GM12874 (cell line): Measurements from ENCODE around the gene CIRBP.

Experiments used
- TF ChIP-seq, protein P1 (sequence below): IDR thresholded peaks from 2 replicates; pipeline ENCODE4 v1.5.1; 2011; ENCODE audit warnings: low read depth, mild to moderate bottlenecking, control low read depth, low read length, moderate library complexity; ENCODE audit not compliant: insufficient read depth

The CIRBP gene

DNA sequence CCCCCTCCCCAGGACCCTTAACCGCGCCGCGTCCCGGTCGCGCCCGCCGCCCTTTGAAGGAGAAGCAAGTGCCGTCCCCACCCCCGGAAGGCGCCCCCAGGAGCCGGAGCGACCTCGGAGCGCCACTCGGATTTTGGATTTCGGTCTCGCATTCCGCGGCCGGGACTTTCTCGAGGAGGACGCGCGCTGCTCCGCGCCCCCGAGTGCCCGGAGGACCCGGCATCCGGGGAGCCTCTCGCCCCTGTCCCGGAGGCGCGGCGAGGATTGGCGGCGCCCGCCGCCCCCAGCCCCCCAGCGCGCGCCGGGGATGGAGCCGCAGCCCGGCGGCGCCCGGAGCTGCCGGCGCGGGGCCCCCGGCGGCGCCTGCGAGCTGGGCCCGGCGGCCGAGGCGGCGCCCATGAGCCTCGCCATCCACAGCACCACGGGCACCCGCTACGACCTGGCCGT is 19.1 kb upstream of the CIRBP start:
- TF ChIP-seq, protein P1, sequence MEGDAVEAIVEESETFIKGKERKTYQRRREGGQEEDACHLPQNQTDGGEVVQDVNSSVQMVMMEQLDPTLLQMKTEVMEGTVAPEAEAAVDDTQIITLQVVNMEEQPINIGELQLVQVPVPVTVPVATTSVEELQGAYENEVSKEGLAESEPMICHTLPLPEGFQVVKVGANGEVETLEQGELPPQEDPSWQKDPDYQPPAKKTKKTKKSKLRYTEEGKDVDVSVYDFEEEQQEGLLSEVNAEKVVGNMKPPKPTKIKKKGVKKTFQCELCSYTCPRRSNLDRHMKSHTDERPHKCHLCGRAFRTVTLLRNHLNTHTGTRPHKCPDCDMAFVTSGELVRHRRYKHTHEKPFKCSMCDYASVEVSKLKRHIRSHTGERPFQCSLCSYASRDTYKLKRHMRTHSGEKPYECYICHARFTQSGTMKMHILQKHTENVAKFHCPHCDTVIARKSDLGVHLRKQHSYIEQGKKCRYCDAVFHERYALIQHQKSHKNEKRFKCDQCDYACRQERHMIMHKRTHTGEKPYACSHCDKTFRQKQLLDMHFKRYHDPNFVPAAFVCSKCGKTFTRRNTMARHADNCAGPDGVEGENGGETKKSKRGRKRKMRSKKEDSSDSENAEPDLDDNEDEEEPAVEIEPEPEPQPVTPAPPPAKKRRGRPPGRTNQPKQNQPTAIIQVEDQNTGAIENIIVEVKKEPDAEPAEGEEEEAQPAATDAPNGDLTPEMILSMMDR: no peak

DNA sequence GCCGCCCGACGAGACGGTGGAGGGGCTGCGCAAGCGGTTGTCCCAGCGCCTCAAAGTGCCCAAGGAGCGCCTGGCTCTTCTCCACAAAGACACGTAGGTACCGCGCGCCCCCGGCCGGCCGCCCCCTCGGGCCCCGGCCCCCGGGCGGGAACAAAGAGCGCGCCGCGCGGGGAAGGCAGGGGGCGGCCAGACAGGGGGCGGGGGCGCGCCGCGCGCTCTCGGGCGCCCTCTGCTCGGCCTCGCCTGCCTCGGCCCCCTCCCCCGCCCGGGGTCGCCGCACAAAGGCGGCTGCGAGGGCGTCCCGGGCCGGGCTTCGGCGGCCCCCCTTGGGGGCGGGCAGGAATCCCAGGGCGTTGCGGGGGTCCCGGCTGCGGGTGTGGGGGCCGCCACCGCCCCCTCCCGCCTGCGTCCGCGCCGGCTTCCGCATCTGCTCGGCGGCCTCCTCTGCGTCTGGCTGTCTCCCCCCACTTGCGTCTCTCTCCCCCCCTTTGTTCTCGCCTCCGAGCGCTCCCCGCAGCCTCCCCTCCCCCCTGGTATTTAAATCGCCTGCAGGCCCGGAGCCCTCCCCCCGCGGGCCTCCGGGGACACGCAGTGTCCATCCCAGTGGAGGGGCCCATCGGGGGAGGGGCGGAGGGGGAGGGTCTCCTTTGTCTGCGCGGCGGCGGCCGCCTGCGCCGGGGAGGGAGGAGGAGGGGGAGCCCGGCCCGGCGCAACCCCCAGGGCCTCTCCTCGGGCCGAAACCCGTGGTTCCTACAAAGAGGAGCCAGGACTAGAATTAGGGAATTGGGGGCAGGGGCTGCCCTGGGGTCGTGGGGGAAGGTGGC is 18.5 kb upstream of the CIRBP start:
- TF ChIP-seq, protein P1: no peak

DNA sequence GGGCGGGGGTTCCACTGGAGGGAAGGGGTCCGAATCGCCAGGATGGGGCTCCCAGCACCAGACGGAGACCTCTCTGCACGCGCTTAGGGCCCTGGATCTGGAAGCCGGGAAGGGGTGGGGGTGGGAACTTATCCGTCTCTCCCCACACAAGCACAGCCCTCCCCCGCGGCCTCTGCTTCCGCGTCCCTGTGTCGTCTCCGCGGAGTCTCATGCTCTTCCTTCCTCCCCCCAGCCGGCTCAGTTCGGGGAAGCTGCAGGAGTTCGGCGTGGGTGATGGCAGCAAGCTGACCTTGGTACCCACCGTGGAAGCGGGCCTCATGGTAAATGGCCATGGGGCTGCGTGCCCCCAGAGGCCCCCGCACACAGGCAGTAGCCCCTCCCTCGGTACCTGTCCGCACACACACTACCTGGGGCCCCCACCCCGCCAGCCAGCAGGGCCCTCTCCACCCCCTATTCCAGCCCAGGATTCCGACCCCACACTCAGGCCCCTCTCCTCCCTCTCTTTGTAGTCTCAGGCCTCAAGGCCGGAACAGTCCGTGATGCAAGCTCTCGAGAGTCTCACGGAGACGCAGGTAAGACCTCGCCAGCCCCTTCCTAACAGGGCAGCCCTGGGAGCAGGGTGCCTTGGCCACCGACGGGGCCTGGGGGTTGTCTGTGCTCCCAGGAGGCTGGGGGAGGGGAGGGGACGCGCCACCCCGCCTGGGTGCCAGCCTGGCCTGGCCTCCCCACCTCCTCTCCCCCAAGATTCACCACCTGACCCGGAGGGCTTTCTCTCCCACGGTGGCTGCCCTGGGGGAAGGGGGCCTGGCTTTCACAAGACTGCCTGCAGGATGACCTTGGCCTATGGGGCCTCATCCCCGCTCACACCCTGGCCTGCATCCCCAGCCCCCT is 17.6 kb upstream of the CIRBP start:
- TF ChIP-seq, protein P1: no peak

DNA sequence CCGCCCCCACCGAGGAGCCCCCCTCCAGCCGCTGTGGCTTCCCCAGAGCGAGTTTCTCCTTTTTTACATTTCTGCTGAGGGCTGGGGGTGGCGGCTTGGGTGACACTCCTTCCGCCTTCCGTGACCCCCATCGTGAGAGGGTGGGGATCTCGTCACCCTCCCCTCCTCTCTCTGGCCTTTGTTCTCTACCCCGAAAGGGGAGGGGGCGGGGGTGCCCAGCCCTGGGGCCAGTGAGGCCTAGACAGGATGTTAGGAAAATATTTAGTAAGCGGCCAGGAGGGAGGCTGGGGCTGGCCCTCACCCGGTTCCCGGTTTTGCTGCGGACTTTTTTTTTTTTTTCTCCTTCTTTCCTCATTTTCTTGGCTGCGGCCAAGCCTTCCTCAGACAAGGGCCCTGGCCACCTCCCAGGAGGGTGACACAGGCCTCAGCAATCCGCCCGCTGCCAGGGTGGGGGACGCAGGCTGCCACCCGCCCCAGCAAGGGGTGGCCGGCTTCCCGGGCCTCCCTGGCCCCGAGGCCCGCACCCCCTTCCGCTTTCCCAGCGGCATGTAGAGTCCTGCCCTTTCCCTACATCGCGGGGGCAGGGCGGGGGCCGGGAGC is 16.8 kb upstream of the CIRBP start:
- TF ChIP-seq, protein P1: no peak

DNA sequence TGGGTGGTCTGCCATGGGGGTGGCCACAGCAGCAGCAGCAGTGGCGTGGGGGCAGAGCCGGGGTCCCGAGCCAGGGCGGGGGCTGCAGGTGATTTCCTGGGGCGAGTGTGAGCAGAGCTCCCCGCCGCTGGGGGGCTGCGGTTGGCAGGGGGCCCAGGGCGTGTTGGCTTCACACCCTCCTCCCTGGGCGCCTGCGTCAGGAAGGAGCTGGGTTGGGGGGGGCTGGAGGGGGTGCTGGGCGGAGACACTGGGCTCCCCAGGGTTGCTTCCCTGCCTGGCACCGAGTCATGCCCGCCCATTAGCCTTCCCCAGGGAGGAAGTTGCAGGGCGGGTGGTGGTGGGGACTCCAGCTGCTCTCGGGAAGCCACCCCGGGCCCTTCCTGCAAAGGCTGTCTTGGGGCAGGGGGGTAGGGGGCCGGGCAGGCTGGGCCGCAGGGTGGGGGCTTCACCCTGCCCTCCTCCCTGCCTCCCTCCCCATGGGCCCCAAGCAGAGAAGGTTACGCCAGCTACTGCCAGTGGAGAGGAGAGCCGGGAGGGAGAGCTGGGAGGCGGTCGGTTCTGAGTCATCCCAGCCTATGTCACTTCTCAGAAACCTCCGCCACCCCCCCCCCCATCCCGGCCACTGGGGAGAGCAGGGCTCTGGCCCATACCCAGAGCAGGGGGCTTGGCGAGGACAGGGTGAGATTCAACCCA is 16.2 kb upstream of the CIRBP start:
- TF ChIP-seq, protein P1: 0 out of 2 replicates have a peak, but pooled peaks have one; percentile 20

DNA sequence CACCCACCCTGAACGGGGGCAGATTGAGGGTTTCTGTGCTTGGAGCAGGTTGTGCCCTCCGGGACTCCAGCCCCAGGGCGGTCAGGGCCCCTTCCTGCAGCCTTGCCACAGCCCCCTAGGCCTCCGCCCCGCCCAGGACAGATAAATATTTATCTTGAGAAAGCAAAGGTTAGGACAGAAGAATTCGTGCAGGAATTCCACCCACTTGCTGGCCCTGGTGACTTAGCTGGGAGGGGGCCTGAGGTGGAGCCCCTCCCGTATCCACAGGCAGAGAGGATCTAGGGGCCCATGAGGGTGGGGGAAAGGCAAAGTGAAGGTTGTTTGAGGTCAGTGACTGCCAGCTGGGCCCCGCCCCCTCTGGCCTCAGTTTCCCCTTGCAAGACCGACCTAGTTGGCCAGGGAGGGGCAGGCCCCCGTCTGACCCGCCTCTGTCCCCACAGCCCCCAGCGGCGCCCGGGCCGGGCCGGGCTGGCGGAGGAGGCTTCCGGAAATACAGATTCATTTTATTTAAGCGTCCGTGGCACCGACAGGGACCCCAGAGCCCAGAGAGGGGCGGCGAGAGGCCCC is 15.5 kb upstream of the CIRBP start:
- TF ChIP-seq, protein P1: no peak
